DND-41 (cell line): ENCODE measurements around the gene SH2D3C.

Experiments
- ATAC-seq: fragments of 200-7000 bp; cut with Tn5 transposase; 3 replicates; pipeline ENCODE4 v1.9.1; 2021; ENCODE audit warnings: low read depth; ENCODE audit not compliant: insufficient read depth
- DNase-seq: peaks from one replicate; pipeline ENCODE4 v3.0.0-alpha.2; 2020
- H2AFZ ChIP-seq: 2 replicates; pipeline ENCODE4 v1.6.0; 2012; ENCODE audit warnings: low read depth, low read length
- H3K27ac ChIP-seq: 2 replicates; pipeline ENCODE4 v1.5.1; 2012; ENCODE audit warnings: low read length, inconsistent platforms
- H3K27me3 ChIP-seq: fragments of 200-600 bp; sonication (generic); 2 replicates; pipeline ENCODE4 v1.6.0; 2012; ENCODE audit warnings: low read length, mild to moderate bottlenecking, inconsistent platforms; ENCODE audit not compliant: insufficient read depth, poor library complexity
- H3K36me3 ChIP-seq: 2 replicates; pipeline ENCODE4 v1.5.1; 2012; ENCODE audit warnings: low read length, inconsistent platforms; ENCODE audit not compliant: insufficient read depth
- H3K4me1 ChIP-seq: 2 replicates; pipeline ENCODE4 v1.5.1; 2012; ENCODE audit warnings: mild to moderate bottlenecking, low read length; ENCODE audit not compliant: insufficient read depth
- H3K4me2 ChIP-seq: 2 replicates; pipeline ENCODE4 v1.6.0; 2012; ENCODE audit warnings: mild to moderate bottlenecking, moderate library complexity, low read length, inconsistent platforms; ENCODE audit not compliant: insufficient read depth
- H3K4me3 ChIP-seq, 2 experiments: fragments of 200-600 bp in 1 of 2; shearing (Covaris generic) in 1 of 2; 2 replicates each; pipeline ENCODE4 v1.5.1; 2012 to 2016; ENCODE audit warnings: inconsistent platforms in 2 of 2, low read length in 2 of 2, mild to moderate bottlenecking in 2 of 2, low read depth in 1 of 2, moderate library complexity in 1 of 2
- H3K79me2 ChIP-seq: 2 replicates; pipeline ENCODE4 v1.6.0; 2012; ENCODE audit warnings: low read length, inconsistent platforms; ENCODE audit not compliant: insufficient read depth
- H3K9ac ChIP-seq: 2 replicates; pipeline ENCODE4 v1.6.0; 2012; ENCODE audit warnings: low read depth, mild to moderate bottlenecking, inconsistent platforms, low read length, moderate library complexity
- H3K9me3 ChIP-seq: 2 replicates; pipeline ENCODE4 v1.5.1; 2012; ENCODE audit warnings: low read length, moderate library complexity, mild to moderate bottlenecking, inconsistent platforms; ENCODE audit not compliant: insufficient read depth, severe bottlenecking
- H4K20me1 ChIP-seq: 2 replicates; pipeline ENCODE4 v1.6.0; 2012; ENCODE audit warnings: low read length; ENCODE audit not compliant: insufficient read depth
- CTCF ChIP-seq: IDR thresholded peaks from 2 replicates; pipeline ENCODE4 v1.5.1; 2012; ENCODE audit warnings: borderline replicate concordance, low read length, moderate library complexity, mild to moderate bottlenecking; ENCODE audit not compliant: poor library complexity, severe bottlenecking; ENCODE audit errors: extremely low read depth
- EZH2 ChIP-seq: IDR thresholded peaks from 3 replicates; pipeline ENCODE4 v1.6.1; 2012; ENCODE audit warnings: borderline replicate concordance, low read depth, mild to moderate bottlenecking, moderate library complexity, low read length, inconsistent platforms; ENCODE audit not compliant: severe bottlenecking

Gene SH2D3C

GRCh38 chr9:127796225-127796813 lies 17.9 kb upstream of the SH2D3C start:
- peak; percentile 54 for DNase-seq
- ATAC-seq = peak; percentile 66
- peak overlapping the region; percentile 50 for H3K4me2 ChIP-seq
- H3K36me3 ChIP-seq = peaks cover 21% of the 10 kb centered on the region
- H4K20me1 ChIP-seq = peaks cover 9% of the 10 kb centered on the region
- H3K4me1 ChIP-seq = peaks cover 54% of the 10 kb centered on the region
- peak overlapping the region; percentile 49 for H3K9ac ChIP-seq
- peak overlapping the region in 1 of 2 experiments; percentile 11; a peak in 1 of 4 replicates for H3K4me3 ChIP-seq
- 0 out of 2 replicates have a peak, but pooled peaks cover 2% of the 10 kb centered on the region for H3K79me2 ChIP-seq
- H2AFZ ChIP-seq = no peak overlapping the region; the same call in 1 of the 2 replicates
- no peaks in the 10 kb centered on the region for H3K9me3 ChIP-seq
- H3K27me3 ChIP-seq = no peaks in the 10 kb centered on the region
- peak overlapping the region; percentile 95 for H3K27ac ChIP-seq
- TF ChIP-seq EZH2 (no peak), CTCF (no peak)

DNA sequence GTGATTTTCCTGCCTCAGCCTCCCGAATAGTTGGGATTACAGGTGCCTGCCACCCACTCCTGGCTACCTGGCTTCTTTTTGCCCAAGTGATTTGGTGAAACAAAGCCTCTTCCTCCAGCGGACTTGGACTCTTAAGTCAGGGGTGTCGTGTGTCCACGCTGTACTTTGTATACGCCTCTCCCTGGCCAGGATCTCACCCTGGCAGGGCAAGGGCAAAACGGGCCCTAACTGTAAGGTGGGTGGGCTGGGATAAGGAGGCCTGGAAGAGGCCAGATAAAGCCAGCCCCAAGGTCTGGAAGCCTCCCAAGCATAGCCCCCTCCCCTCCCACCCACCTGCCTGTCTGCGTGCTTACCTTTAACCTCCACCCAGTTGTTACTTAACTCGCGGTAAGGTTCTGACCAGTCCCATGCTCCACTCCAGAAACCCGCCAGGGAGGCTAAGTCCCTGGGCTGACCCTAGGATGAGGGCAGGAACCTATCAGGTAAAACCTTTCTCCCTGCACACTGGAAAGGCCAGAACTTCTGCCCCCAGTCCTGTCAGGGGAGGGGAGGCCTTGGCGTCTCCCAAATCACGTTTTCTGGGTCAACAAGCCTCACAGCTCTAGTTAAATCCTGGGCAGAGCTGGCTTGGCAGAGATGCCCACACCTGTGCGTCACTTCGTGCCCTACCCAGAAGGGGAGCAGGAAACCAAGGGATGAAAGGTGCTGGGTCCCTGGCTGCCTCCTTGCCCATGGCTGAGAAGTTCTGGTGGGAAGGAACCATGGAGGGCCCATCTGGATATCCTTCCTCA lies 15.7 kb upstream of the SH2D3C start:
- H3K9me3 ChIP-seq = no peaks in the 10 kb centered on the region
- no peak for TF ChIP-seq CTCF
- TF ChIP-seq EZH2 = no peak
- peaks cover 41% of the 10 kb centered on the region for H3K36me3 ChIP-seq
- peaks cover 57% of the 10 kb centered on the region for H3K4me1 ChIP-seq
- no peak overlapping the region for H3K9ac ChIP-seq
- H4K20me1 ChIP-seq = peaks cover 21% of the 10 kb centered on the region
- no peak for DNase-seq
- peaks cover 16% of the 10 kb centered on the region for H3K79me2 ChIP-seq
- H2AFZ ChIP-seq = no peak overlapping the region
- no peak for ATAC-seq
- H3K27ac ChIP-seq = peak overlapping the region; percentile 56
- H3K4me3 ChIP-seq = no peak overlapping the region
- H3K4me2 ChIP-seq = no peak overlapping the region
- no peaks in the 10 kb centered on the region for H3K27me3 ChIP-seq

GRCh38 chr9:127793093-127793708 lies 14.7 kb upstream of the SH2D3C start:
- no peak for TF ChIP-seq EZH2
- TF ChIP-seq CTCF = no peak
- DNase-seq (no peak), ATAC-seq (no peak)
- Histone ChIP-seq H3K4me1 (peaks cover 65% of the 10 kb centered on the region), H3K27me3 (no peaks in the 10 kb centered on the region), H3K27ac (no peak overlapping the region), H3K4me2 (no peak overlapping the region), H3K9ac (no peak overlapping the region), H4K20me1 (peaks cover 31% of the 10 kb centered on the region), H3K36me3 (peaks cover 51% of the 10 kb centered on the region), H2AFZ (no peak overlapping the region), H3K4me3 (no peak overlapping the region), H3K9me3 (no peaks in the 10 kb centered on the region), H3K79me2 (peaks cover 26% of the 10 kb centered on the region)
